Hematopoietic multipotent progenitor cell treated with erythropoietin and hydrocortisone succinate and interleukin-3 and kit ligand, for 15 days (in vitro differentiated cells): ENCODE data around the gene COA5.

Experiments
- DNase-seq: peaks from one replicate; pipeline ENCODE4 v3.0.0-alpha.2; 2015; ENCODE audit warnings: low spot score

The COA5 gene

GRCh38 chr2:98608116-98608961 lies at the start of gene COA5, which contains the start of gene UNC50:
Gene COA5 (minus strand): TSS chr2:98608512. CDS start chr2:98608405, 107 bp downstream.
Gene UNC50 (plus strand): TSS chr2:98608589. CDS start chr2:98609760, 1,171 bp downstream.
- DNase-seq, result peak; percentile 85

DNA sequence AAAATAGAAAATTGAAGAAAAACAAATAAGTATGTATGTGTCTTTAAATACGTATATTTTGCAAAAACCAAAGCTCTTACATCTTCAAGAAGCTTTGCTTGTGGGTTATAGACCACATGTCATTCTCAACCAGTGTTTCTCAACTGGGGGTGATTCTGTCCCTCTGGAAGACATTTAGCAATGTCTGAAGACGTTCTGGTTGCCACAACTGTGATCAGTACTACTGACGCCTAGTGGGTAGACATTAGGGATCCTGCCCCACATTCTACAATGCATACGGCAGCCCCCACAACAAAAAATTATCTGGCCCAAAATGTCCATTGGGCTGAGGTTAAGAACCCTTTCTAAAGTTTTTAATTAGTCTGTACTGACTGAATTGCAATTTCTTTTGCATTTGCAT lies 48.5 kb upstream of the COA5 start:
- DNase-seq, result no peak

DNA sequence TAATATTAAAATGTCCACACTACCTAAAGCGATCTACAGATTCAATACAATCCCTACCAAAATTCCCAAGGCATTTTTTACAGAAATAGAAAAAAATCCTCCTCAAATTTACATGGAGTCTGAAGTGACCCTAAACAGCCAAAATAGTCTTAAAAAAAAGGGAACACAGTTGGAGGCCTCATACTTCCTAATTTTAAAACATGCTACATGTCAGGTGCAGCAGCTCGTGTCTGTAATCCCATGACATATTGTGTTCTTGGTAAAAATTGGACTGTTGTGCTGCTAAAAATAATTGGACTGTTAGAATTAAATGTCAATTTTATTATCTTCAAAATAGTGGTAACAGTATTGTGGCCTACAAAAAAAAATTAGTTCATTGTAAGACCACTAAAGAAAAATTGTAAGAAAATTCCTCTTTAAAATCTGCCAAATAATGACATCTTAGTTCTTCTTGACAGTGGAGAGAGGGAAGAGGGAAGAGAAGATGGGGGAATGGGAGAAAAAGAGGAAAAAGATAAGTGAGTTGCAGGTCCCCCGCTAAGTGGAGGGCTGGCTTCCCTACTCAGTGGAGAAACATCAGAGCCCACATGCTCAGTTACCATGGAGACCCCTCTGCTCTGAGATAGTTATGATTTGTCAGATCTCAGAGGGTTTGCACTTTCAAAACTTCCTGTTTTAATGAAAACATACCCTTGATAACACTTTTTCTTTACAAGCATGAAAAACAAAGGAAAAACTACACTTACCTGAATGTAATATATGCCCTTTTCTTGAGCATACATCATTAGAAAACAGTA lies 46.6 kb upstream of the COA5 start:
- DNase-seq, result no peak

GRCh38 chr2:98650998-98651397 lies 42.7 kb upstream of the COA5 start:
- DNase-seq, result no peak

GRCh38 chr2:98649992-98650375 lies 41.7 kb upstream of the COA5 start:
- DNase-seq, result no peak

DNA sequence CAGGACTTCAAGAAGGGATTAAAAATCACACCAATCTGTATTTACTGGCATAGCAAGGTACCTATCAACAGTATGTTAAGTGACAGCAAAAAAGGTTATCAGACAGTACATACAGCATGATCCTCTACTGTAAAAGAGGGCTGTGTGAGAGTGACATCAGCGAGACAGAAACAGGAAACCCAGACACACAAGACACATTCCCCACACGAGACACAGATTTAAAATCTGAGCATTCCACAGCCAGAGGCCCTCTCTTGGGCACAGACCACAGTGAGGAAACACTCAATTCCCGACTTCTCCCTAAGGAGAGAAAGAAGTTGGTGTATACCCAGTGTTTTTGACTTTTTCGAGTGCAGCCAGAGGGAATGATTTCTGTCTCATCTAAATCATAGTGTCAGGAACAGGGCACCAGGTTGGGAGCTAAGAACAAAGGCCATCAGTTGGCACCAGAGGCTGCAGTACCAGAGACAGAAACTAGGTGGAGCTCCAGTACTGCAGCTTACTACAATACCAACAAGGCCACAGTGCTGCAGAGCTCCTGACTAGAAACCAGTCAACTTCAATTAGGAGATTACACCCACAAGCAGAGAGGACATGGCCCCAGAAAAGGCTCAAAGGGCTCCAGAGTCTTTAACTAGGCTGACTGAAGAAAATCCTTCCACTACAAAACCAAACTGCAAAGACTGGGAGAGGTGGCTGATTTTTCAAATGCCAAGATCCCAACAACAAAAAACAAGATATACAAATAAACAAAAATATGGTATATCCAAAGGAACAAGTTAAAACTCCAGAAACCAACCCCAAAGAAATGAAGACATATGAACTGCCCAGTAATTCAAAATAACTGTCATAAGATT lies 41.1 kb upstream of the COA5 start:
- DNase-seq, result peak; percentile 67

DNA sequence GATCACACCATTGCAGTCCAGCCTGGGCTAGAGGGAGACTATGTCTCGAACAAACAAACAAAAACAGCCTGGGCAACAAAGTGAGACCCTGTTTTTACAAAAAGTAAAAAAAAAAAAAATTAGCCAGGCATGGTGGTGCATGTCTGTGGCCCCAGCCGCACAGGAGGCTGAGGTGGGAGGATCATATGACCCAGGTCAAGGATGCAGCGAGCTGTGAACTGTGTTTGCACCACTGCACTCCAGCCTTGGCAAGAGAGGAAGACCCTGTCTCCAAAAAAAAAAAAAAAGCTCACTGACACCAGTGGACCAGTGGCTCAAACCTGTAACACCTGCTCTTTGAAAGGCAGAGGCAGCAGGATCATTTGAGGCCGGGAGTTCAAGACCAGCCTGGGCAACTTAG lies 40.1 kb upstream of the COA5 start:
- no peak for DNase-seq

DNA sequence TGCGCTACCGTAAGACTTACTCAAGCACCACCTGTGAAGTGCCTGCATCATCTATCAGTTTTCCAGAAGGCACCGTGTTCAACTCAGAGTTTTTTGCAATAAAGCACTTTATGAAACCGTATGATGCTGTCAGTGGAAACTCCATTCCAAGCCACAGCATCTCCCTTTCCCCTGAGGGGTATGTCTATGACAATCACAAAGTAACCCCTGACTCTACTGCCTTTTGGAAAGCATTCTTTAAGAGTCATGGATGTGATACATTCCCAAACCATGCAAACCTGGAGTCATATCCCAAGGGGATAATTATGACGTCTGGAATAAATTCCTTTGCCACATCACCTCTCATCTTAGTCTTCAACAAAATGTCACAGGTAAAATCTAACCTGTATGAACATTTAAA lies 39.3 kb upstream of the COA5 start:
- DNase-seq, result no peak

- DNase-seq, result no peak
Measured at GRCh38 chr2:98643496-98644100, 35.3 kb upstream of the COA5 start.

DNA sequence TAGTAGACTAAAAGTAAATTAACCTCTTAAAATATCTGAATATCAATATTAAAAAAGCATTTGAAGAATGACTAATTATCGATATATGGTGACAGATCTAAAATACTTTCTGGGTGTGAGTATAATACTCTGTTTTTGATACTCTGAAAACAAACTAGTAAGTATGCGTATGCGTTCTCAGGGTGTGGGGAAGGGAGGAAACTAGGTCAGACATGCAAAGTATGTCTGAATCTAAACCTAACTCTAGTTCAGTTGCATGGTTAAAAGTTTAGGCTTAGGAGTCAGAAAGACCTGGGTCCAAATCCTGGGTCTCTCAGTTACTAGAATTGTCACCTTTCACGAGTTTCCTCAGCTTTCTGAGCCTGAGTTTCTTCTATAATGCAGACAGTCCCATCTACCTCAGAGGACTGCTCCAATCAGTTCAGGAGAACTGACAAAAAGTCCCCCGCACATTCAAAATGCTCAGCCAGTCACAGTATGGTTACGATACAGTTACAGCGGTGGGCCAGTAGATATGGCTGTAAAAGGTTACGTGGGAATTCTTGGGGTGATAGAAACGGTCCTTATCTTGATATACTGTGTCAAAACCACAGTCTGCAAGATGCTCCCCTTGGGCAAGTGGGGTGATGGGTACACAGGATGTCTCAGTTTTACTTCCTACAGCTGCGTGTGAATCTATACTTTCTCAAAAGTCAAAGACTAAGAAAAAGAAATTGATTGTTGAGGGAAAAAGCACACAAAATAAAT lies 29.3 kb upstream of the COA5 start:
- no peak for DNase-seq

DNA sequence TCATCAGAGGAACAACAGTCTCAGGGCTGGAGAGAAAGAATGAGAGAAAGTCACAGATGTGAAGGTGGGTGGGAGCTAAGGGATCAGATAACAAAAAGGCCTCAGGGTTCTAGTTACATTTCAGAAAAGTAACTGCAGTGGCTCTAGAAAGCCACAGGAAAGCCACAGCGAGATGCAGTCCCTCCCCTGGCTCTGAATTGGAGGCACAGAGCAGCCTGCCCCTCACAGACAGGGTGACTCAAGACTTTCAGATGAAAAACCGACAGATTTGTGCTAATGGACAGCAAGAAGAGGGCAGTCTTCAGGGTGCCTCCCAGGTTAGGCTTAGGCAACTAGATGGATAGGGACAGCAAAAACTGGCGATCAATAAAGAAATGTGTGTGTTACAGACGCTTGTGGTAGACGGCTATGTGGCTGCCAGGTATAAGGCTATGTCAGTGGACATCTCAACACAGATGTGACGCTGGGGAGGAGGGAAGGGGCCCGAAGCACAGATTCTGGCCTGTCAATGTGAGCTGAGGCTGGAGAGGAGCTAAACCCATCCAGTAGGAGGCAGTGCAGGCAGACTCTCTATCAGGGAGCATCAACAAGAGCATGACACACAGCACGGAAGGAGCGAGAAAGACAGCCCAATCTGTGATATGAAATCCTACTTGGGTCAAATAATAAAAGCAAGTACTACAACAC lies 26.2 kb upstream of the COA5 start:
- DNase-seq, result no peak

- DNase-seq, result no peak
Measured at GRCh38 chr2:98632351-98632750, 24.0 kb upstream of the COA5 start.

DNA sequence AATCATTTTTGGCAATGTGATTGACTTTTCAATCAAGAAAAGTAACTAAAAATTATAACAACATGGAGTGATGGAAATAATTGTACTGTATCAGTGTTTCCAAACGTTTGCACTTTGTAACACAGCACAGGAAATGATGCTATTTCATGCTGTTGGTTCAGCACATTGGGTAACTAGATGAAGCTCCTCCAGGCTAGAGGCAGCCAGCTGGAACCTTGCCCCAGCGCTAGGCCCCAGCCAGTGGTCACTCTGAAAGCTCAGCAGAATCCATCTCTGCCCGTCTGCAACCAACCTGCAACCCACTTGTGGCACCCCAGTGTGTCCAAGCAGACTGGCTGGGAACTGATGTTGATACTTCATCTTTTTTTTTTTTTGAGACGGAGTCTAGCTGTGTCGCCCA lies 15.3 kb upstream of the COA5 start:
- DNase-seq, result no peak

- DNase-seq, result no peak
Measured at GRCh38 chr2:98617149-98617548, 8.8 kb upstream of the COA5 start.

- no peak for DNase-seq
Measured at GRCh38 chr2:98615481-98615880, 7.2 kb upstream of the COA5 start.

GRCh38 chr2:98614024-98614739 lies 5.9 kb upstream of the COA5 start:
- DNase-seq, result no peak

GRCh38 chr2:98608962-98609604 lies 771 bp upstream of the COA5 start:
- peak; percentile 12 for DNase-seq

- no peak for DNase-seq
Measured at GRCh38 chr2:98607741-98608115, 584 bp downstream of the COA5 start.

DNA sequence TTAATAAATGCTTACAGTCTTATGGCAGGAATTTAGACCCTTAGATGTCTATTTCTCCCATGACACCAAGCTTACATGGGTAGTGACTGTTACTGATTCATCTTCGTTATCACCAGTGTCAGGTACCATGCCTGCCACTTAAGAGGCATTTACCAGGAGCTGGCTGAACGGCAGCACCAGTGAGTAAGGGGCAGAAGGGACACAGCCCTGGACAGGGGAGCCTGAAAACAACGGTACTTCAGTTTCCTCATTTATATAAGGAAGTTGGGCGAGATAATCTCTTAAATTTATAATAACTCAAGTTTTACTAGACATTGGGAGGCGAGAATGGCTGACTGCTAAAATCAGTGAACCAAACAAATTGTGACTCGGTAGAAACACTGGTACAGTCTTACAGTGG lies 1.2 kb downstream of the COA5 start:
- no peak for DNase-seq
